ENCODE measurements around the gene PCLO.
A peak's percentile ranks its signal among the peaks of the same experiment; 100 is the strongest.

Gene PCLO

DNA sequence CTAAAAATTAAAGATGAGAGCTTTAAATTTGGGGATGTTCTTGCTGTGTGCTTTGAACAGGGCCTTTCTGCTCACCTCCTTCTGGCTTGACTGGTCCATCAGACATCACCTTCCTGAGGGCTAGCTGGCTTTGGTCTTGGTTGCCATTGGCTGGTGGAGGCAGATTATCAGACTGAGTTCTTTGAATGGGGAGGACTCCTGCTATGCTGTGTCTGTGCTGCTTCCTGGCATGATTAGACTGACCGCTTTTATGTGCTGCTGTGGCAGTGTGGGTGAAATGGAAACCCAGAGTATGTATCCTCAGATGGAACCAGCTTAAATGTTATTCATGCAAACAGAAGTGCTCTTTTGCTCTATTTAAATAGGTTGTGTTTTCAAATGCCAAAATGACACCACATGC, 341.6 kb downstream of the PCLO start:
- no peak for DNase-seq

DNA sequence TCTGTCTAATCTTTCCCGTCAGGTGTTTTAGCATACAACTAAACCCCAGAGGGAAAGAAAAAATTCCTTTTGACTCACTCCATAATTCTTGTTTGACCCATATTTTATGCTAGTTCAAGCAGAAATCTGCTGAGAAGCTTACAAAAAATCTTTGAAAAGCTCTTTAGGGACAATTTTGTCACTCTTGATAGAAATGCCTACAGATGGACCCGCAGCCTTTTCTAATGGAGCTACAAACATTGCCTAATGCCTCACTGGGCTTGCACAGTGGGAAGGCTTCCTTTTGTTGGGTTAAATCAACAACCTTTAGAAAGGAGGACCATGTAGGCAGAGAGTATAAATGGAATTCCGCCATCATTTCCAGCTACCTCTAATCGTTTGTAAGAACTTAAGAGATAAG, 344.5 kb downstream of the PCLO start:
- DNase-seq, result no peak

DNA sequence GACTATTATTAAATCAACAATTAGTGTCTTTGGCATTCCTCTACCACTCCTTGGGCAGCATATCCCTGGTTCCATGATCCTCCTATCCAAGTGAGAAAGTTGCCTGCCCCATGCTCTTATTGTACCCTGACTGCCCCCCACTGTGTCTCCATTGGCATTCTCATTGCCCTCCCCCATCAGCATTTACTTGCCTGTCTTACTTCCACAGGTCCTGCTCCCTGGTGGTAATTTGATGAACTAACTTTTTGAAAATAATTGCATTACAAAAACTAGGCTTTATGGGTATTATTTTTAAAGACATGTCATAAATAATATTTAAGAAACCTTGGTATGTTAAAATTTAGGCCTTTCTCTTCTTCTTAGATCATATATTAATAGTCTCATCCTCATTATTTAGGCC, 346.4 kb downstream of the PCLO start:
- DNase-seq, result no peak

DNA sequence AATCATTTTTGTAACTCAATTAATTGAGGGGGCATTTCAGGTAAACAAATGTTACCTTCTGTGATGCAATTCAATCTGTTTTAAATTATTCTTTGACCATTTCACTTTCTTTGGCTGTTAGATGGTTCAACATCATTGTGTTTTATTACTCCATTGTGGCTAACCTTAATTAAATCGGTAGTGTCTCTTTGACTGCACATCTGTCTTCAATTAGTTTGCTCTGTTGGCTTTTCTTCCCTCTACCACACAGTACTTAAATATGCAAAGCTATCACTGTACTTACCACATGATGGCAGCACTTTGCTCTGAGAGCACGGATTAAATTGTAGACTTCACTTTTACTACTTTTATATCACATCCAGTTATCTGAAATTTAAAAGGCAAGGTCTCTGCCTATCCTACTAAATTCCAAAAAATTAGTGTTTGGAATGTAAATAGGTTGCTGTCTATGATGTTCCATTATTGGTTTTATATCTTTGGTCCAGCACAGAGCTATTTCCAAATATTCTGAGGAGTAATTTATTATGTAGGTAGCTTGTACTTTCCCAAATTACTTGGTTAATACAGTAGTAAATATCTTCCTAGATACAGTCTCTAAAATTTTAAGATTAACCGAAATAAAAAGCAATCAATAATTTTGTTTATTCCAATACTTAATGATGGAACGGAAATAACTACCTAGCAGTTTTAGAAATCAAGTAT, 352.0 kb downstream of the PCLO start:
- DNase-seq, result peak; percentile 91

DNA sequence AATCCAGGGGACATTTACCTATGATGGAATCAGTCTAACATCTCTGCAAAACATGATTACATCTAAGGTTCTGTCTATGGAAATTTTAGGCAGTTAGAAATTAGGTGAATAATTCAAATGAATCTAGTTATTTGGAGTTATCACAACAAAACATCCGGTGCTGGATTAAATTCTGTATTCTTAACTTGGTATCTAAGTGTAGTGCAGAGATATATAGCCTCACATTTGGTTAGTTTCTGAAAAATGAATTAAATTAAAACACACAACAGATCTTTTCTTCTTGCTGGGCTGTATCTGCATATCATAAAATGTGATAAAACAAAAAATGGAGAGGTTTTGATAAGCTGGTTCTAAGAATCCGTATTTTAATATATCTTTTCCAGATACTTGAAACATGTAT, 354.1 kb downstream of the PCLO start:
- no peak for DNase-seq

DNA sequence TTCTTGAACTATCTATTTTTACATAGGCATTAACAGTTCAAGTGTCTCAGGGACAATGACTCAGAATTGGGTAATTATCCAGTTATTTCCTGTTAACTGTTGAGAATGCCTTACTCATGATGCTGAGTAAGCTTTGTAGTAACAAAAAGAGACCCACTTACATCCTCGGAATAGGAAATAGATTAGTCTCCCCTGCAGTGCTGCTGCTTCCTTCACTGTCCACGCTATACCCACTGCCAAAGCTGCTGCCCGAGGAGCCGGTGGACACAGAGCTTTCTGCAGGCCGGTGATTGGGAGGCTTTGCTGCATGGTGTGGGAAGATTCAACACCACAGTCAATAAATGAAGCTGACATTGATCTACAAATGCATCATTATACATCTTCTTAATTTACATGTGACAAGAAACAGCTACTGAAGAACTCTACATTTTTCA, 357.1 kb downstream of the PCLO start:
- DNase-seq, result no peak

DNA sequence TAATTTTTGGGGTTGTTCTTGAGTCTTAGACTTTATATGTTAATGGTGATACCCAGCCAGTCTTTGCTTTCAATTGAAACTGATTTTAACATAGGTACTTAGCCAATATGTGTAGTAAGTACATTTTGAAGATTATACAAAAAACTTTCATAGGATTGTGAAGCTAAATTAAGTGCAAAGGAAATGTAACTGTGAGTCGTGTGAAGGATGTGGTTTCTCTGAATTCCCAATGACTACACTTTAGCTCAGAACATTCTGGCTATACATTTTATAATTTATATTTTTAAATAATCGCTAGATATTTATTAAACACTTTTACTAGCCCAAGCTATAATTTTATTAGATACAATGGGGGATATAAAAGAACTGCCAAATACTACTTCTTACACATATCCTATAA, 359.3 kb downstream of the PCLO start:
- no peak for DNase-seq

DNA sequence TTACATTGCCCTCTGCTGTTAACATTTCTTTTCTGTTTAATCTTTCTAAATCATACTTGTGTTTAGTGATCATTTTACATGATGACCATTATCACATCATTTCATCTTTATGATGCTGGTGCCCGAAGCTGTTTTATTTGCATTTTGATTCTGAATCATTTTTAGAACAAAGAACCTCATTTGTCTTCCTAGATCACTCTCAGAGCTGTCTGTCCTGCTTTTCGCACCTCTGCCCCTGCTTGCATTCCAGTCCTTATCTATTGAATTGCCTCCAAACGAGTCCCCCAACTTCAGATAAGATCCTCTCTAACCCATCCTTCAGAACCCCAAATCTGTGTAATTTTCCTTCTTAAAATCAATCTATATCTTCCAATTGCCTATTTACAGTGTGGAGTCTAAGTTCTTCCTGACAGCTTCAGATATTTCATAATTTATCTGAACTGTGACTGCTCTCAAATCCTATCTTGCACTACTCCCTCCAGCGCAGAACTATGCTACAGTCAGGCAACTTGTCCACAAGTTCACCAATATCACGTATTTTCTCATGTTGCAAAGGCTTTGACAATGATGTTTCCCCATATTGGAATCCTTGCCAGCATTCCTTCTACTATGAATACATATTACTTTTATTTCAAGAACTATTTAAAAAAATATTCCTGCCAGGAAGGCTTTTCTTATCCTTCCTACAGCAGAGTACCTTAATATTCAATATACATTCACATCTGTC, 372.6 kb downstream of the PCLO start:
- DNase-seq, result no peak

DNA sequence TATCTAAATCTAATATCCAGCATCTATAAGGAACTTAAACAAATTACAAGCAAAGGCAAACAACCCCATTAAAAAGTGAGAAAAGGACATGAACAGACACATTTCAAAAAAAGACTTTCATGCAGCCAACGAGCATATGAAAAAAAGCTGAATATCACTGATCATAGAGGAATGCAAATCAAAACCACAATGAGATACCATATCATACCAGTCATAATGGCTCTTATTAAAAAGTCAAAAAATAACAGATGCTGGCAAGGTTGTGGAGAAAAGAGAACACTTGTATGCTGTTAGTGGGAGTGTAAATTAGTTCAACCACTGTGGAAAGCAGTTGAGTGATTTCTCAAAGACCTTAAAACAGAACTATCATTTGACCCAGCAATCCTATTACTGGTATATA, 384.7 kb downstream of the PCLO start:
- DNase-seq, result no peak

DNA sequence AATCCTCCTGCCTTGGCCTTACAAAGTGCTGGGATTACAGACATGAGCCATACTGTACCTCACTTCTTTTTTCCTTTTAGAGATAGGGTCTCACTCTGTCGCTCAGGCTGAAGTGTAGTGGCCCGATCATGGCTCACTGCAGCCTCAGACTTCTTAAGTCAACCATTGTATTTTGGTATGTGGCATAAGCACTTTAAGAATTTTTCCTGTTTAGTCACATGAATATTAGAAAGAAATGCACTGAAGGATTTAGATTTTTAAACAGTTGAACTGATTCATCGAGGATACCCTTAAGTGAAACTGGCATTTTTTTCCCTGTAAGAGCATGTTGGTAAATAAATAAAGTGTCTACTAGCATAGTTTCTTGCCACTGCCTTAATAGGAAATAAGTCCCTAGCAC, 399.8 kb downstream of the PCLO start:
- no peak for DNase-seq

DNA sequence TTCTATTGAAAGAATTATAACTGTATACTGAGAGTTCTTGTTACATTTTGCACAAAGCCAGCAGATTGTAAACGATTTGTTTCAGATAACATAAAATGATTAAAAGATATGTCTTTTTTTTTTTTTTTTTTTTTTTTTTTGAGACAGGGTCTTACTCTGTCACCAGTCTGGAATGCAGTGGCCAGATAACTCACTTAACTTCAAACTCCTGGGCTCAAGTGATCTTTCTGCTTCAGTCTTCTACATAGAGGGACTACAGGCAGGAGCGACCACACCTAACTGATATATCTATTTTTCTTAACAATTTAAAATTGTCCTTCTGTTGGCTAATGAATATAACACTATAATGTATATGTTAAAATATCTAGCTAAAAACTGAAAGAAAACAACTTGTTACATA, 401.9 kb downstream of the PCLO start:
- no peak for DNase-seq

DNA sequence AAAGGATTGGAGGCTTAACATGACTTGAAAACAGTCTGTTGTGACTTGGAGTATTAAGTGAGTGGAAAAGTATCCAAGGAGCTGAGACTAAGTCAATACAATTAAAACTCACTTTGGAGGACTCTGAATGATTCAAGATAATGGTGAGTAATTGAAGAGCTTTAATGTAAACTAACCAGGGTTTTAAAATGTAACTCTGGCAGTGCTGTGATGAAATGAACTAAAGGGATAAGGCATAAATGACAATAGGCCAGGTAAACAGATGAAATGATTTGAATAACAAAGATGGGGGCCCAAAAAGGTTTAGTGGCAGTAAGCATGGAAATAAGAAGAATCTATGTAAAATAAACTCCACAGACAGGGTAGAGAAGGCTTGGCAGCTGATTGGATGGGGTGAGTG, 402.6 kb downstream of the PCLO start:
- DNase-seq, result no peak

DNA sequence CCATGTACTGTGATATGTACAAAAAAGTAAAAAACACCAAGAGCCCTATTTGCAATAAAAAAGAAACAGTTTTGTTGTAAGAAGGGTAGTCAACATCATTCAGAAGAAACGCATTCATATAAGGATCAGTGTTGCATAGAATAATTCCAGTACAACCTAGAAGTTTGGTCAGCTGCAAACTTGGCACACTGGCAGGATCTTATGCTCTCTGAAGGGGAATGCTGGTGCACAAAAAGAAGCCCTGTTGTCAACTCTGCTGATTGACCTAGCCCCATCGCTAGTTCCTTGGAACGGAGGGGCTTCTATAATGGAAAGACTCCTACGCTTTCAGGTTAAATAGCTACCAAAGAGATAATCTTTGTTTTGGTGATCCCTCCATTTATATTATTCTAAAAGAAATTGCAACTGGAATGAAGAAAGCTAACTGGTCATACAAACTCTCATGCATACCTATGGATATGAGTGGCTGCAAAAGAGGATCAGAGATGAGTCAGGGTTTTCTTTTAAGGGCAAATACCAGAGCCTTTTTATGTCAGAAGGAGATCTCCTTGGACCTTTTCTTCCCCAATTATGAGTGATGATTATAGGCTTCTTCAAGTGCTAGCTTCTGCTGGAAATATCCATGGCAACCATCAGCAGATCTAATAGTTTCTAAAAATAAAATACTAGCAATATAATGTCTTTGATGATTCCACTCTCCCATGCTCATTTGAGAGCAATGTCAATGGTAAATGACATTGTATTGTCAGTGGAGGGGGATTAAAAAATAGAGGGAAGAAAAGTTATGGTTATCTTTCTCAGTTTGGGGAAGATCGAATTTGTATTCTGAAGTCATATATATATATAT, 406.8 kb downstream of the PCLO start:
- no peak for DNase-seq

DNA sequence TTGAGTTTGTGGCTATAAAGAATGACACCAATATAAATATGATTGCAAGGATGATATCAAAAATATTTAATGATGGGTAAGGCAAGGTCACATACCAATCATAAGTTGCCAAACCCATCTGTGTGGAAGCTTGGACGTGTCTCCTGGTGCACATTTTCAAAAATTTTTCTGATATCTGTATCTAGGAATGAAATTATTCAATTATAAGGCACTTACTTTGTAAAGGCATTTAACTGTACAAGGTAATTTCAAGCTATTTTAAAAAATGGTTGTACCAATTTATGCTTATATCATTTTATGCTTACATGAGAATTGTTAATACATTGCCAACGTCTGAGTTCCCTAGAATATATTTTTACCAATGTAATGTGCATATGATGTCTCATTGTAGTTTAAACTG, 412.7 kb downstream of the PCLO start:
- DNase-seq, result no peak

DNA sequence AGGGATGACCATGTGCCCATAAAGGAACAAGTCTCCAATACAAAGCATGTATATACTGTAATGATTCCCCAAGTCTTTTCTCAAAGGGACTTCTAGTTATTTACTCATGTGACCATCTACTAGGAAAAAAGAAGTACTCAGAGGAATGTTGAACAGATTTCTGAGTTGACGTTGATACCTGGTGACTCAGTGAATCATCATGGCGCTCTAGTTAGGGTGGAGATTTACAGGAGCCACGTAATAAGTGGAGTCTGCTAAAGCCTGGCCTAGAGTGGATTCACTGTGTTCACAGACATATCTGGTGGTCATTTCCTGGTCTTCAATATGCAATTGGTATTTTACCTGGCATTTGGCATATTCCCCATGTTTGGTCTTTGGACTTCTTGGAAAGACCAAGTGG, 416.9 kb downstream of the PCLO start:
- DNase-seq, result no peak

DNA sequence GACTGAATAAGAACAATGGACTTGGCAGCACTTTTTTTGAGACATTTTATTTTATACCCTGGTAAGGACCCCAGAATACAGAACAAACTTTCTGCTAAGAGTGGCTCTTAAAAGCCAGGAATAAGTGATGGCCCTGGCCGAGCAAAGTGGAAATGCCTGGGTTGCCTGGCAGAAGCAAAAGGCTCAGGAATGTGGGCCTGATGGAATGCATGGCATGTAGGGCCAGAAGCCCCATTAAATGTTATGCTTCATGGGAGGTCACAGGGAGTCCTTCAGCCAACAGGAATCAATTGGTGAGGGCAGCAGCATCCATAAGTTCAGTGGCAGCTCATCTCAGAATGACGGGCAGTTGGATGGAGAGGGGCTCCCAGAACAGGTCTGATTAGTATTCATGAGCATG, 417.6 kb downstream of the PCLO start:
- no peak for DNase-seq

DNA sequence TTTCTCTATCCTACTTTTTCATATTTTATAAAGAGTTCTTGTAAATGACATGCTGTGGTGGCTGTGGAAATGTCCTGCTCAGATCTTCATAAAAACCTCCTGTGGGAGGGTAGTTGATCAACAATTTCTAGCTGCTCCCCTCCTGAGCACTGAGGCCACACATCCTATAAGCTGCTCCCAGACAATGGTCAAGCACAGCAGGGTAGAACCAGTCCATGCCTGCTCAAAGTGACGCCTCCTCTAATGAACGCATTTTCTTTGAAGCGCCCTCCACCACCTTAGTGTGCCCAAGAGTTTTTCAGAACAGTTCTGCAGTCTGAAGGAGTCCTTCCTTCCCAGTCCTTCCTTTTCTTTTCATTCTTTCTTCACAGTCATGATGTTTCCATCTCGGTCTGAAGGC, 420.5 kb downstream of the PCLO start:
- no peak for DNase-seq

DNA sequence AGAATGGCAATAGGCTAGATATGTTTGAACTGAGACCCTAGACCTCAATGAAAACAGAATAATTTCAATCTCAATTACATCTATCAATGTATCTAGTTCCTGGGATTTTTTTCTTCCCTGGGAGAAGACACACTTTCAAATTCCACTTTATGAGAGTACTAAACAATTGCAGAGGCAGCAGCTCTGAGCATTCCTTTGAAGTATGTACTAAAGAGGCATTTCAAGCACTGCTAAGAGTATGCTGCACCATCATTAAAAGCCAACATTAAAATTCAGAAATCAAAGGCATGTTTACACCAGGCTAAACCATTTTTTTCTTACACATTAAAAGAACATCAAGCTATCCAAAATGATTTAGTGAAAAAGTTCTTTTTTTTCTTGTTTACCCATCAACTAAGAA, 421.2 kb downstream of the PCLO start:
- no peak for DNase-seq

DNA sequence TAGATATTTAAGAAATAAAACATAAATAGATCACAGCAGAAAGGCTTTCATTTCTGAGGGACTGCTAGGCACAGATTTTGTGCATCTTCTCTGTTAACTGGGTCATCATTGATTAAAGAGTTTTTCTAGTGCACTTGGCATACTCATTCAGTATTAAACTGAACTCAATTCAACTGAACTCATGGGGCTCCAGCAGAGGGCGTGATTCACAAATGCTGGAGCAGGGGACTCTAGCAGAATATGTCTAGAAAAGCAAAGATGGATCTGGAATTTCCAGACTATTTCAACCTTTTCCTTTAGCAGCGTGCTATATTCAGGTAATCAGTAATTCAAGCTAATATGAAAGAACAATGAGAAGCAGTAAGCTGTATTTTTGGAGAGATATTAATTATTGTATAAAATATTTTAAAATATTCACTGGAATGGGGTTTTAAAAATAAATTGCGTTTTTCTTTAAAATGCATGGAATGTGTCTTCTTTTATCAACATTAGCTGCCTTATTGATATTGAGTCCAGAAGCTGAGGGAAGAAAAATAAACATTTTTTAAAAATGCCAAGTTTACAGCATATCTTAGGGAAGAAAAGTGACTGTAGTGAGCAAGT, 422.3 kb downstream of the PCLO start:
- peak; percentile 51 for DNase-seq

DNA sequence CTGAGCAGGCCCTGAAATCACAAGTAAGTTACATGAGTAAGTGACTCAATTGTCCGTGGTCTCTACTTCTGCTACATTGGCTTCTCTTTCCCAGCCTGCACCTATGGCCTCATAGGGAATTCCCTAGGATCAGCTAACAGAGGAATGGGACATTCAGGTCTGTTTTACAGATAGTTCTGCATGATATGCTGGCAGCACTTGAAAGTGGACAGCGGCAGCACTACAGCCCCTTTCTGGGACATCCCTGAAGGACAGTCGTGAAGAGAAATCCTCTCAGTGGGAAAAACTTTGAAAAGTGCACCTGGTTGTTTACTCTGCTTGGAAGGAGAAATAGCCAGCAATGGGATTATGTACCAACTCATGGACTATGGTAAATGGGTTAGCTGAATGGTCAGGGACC, 426.1 kb downstream of the PCLO start:
- DNase-seq, result no peak

DNA sequence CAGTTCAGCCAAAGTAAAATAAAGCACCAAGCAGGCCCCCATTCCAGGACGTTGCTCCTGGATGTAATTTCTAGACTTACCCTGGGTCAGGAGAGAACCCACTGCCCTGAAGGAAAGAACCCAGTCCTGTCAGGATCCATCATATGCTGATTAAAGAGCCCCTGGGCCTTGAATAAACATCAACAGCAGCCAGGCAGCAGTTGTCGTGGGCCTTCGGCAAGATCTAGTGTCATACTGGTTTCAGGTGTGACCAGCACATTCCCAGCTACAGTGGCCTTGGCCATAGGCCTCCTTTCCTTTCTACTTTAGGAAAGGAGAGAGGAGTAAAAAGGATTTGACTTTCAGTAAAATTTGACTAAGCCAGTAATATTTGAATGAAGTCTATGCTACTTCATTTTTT, 430.0 kb downstream of the PCLO start:
- no peak for DNase-seq

DNA sequence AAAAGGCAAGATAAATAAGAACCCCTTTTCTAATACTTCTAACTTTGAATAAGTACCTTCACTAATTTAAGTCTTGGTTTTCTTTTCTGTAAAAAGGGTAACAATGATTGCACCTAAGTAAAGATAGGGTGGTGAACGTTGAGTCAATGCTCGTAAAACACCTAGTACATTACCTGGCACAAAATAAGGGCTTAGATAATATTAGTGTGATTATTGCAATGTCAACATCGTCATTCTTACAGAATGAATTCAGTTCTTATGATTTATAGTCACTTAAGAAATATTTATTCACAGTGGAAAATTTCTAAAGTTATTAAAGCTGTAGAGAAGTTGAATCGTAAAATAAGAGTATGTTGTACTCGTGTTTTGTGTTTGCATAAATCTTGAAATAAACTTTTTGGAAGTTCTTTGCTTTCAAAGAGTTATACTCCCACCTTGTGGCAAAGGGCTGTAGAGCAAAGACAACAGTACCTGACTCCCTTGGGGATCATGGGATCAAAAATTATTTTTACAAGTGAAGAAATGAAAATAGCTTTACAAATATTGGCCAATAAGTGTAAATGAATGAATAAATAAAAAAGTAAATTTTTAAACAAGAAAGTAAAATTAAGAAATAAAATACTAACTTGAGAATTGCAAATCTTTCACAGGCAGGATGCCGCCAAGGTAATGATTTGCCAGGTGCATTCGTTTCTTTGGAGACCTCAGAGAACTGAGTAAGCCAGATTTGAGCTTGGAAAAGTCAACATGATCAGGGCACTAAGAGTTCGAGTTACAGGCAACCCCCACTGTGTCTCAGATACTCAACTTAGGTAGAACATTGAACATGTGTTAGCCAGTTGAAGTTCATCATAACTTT, 433.3 kb downstream of the PCLO start:
- DNase-seq, result peak; percentile 20

Measured in NCI-H1694 treated with DMSO at 0.1 percent for 48 hours (cell line).